ENCODE results near the gene GDA.

GDA gene

GRCh38 chr9:72254901-72255545 lies 105.8 kb downstream of the GDA start:
- no peak for TF ChIP-seq CTCF (IDR thresholded peaks at IDR 0.05; ENCODE audit: poor library complexity, severe bottlenecking)
- no peak overlapping the region for H3K4me3 ChIP-seq (ENCODE audit: severe bottlenecking)
- H3K27ac ChIP-seq (ENCODE audit: poor library complexity, severe bottlenecking): no peak overlapping the region
- H3K4me1 ChIP-seq (ENCODE audit: insufficient read depth, poor library complexity, severe bottlenecking): no peaks in the 10 kb centered on the region
- H3K9me3 ChIP-seq (ENCODE audit: severe bottlenecking): no peaks in the 10 kb centered on the region
- DNase-seq (ENCODE audit: low spot score) (no peak), ATAC-seq (ENCODE audit: low read depth) (no peak)
- no peaks in the 10 kb centered on the region for H3K36me3 ChIP-seq (ENCODE audit: low read depth)
- H3K27me3 ChIP-seq (ENCODE audit: insufficient read depth, poor library complexity, severe bottlenecking): no peaks in the 10 kb centered on the region

GRCh38 chr9:72255569-72255968 lies 106.3 kb downstream of the GDA start:
- Histone ChIP-seq H3K4me1 (ENCODE audit: insufficient read depth, poor library complexity, severe bottlenecking) (no peaks in the 10 kb centered on the region), H3K27me3 (ENCODE audit: insufficient read depth, poor library complexity, severe bottlenecking) (no peaks in the 10 kb centered on the region), H3K4me3 (ENCODE audit: severe bottlenecking) (no peak overlapping the region), H3K36me3 (ENCODE audit: low read depth) (no peaks in the 10 kb centered on the region), H3K9me3 (ENCODE audit: severe bottlenecking) (no peaks in the 10 kb centered on the region), H3K27ac (ENCODE audit: poor library complexity, severe bottlenecking) (no peak overlapping the region)
- ATAC-seq (ENCODE audit: low read depth): no peak
- no peak for TF ChIP-seq CTCF (IDR thresholded peaks at IDR 0.05; ENCODE audit: poor library complexity, severe bottlenecking)
- no peak for DNase-seq (ENCODE audit: low spot score)

DNA sequence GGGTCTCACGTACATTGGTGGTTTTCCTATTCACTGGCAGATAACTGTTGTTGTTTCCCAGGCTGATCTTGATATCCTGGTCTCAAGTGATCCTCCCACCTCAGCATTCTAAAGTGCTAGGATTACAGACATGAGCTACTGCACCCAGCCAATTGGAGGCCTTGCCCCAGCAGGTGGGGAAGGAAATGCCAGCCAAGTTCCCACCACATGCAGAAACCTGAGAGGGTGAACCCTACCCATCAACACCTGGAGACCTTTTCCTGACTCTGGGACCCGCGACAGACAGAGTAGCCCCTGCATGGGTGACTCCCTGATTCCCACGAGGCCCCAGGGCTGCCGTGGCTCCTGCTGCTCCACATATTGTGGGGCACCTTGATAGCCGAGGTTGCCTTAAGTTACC lies 107.7 kb downstream of the GDA start:
- H3K4me1 ChIP-seq (ENCODE audit: insufficient read depth, poor library complexity, severe bottlenecking): no peaks in the 10 kb centered on the region
- H3K27me3 ChIP-seq (ENCODE audit: insufficient read depth, poor library complexity, severe bottlenecking): no peaks in the 10 kb centered on the region
- no peaks in the 10 kb centered on the region for H3K36me3 ChIP-seq (ENCODE audit: low read depth)
- no peak overlapping the region for H3K4me3 ChIP-seq (ENCODE audit: severe bottlenecking)
- DNase-seq (ENCODE audit: low spot score) (no peak), ATAC-seq (ENCODE audit: low read depth) (no peak)
- TF ChIP-seq CTCF (IDR thresholded peaks at IDR 0.05; ENCODE audit: poor library complexity, severe bottlenecking): no peak
- H3K9me3 ChIP-seq (ENCODE audit: severe bottlenecking): no peaks in the 10 kb centered on the region
- no peak overlapping the region for H3K27ac ChIP-seq (ENCODE audit: poor library complexity, severe bottlenecking)

- ATAC-seq (ENCODE audit: low read depth) (peak; percentile 52; the same call in 2 of the 3 replicates), DNase-seq (ENCODE audit: low spot score) (no peak)
- Histone ChIP-seq H3K9me3 (ENCODE audit: severe bottlenecking) (no peaks in the 10 kb centered on the region), H3K27me3 (ENCODE audit: insufficient read depth, poor library complexity, severe bottlenecking) (no peaks in the 10 kb centered on the region), H3K4me1 (ENCODE audit: insufficient read depth, poor library complexity, severe bottlenecking) (no peaks in the 10 kb centered on the region), H3K27ac (ENCODE audit: poor library complexity, severe bottlenecking) (no peak overlapping the region), H3K36me3 (ENCODE audit: low read depth) (no peaks in the 10 kb centered on the region), H3K4me3 (ENCODE audit: severe bottlenecking) (no peak overlapping the region)
- no peak for TF ChIP-seq CTCF (IDR thresholded peaks at IDR 0.05; ENCODE audit: poor library complexity, severe bottlenecking)
Observed at GRCh38 chr9:72257814-72258213, 108.6 kb downstream of the GDA start.

DNA sequence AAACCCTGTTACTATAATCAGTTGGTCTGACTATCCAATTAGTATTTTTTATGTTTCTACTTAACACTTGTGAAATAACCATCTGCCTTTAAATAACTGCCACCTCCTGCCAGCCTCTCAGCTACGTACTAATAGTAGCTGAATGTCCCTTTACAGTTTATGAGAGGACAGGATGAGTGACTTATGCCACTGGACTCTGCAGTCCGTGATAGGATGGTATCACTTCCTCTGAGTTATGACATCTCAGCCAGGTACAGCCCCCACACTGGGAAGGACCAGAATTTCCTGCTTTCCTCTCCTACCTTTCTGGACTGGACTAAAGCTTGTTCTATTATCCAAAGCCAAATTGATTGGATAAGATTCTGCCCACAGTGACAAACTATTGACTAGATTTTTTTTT lies 112.8 kb downstream of the GDA start:
- no peak overlapping the region for H3K4me3 ChIP-seq (ENCODE audit: severe bottlenecking)
- H3K4me1 ChIP-seq (ENCODE audit: insufficient read depth, poor library complexity, severe bottlenecking): no peaks in the 10 kb centered on the region
- ATAC-seq (ENCODE audit: low read depth) (0 out of 3 replicates have a peak, but pooled peaks have one; percentile 31), DNase-seq (ENCODE audit: low spot score) (no peak)
- no peaks in the 10 kb centered on the region for H3K27me3 ChIP-seq (ENCODE audit: insufficient read depth, poor library complexity, severe bottlenecking)
- no peak overlapping the region for H3K27ac ChIP-seq (ENCODE audit: poor library complexity, severe bottlenecking)
- H3K9me3 ChIP-seq (ENCODE audit: severe bottlenecking): no peaks in the 10 kb centered on the region
- no peak for TF ChIP-seq CTCF (IDR thresholded peaks at IDR 0.05; ENCODE audit: poor library complexity, severe bottlenecking)
- H3K36me3 ChIP-seq (ENCODE audit: low read depth): no peaks in the 10 kb centered on the region

All from RWPE2 (cell line).